Neural cell (in vitro differentiated cells): ENCODE results near the gene GFRA3. TPM values are rescaled to one million over a fixed set of nuclear protein-coding genes. Genes with fewer than 3 reads are reported as not detected.
"Not testable (repeated sequence)": the region's sequence is repeated elsewhere in the genome, so short reads cannot be mapped to it uniquely, and the experiment has no call there.

Experiments used
- H2AFZ ChIP-seq: fragments of 200-600, 300-800 bp; sonication (generic), shearing (Covaris generic); 2 replicates; pipeline ENCODE4 v1.6.0; 2014; ENCODE audit warnings: low read depth, mild to moderate bottlenecking, antibody characterized with exemption, low read length, moderate library complexity
- H3F3A ChIP-seq: fragments of 200-600 bp; shearing (Covaris generic); 2 replicates; pipeline ENCODE4 v1.6.1; 2016; ENCODE audit warnings: mild to moderate bottlenecking, moderate library complexity, mixed read lengths, antibody characterized with exemption, low read length; ENCODE audit not compliant: insufficient read depth, poor library complexity, severe bottlenecking
- H3K27ac ChIP-seq: fragments of 200-600, 300-800 bp; sonication (generic), shearing (Covaris generic); 2 replicates; pipeline ENCODE4 v1.5.1; 2014; ENCODE audit warnings: mild to moderate bottlenecking, low read length, moderate library complexity
- H3K27me3 ChIP-seq: fragments of 300-800, 200-600 bp; sonication (generic), shearing (Covaris generic); 2 replicates; pipeline ENCODE4 v1.6.0; 2014; ENCODE audit warnings: mild to moderate bottlenecking, low read depth, low read length, moderate library complexity; ENCODE audit not compliant: insufficient read depth
- H3K36me3 ChIP-seq: fragments of 300-800, 200-600 bp; sonication (generic), shearing (Covaris generic); 2 replicates; pipeline ENCODE4 v1.5.1; 2014; ENCODE audit warnings: mild to moderate bottlenecking, antibody characterized with exemption, low read length, moderate library complexity; ENCODE audit not compliant: insufficient read depth
- H3K4me2 ChIP-seq: fragments of 300-800, 200-600 bp; sonication (generic), shearing (Covaris generic); 2 replicates; pipeline ENCODE4 v1.6.0; 2014; ENCODE audit warnings: mild to moderate bottlenecking, low read length
- H3K4me3 ChIP-seq: fragments of 300-800, 200-600 bp; sonication (generic), shearing (Covaris generic); 2 replicates; pipeline ENCODE4 v1.5.1; 2014; ENCODE audit warnings: mild to moderate bottlenecking, low read length, moderate library complexity
- H3K79me2 ChIP-seq: fragments of 200-600 bp; shearing (Covaris generic); replicated peaks from 2 replicates; pipeline ENCODE4 v1.6.0; 2014; ENCODE audit warnings: mild to moderate bottlenecking, low read length, moderate library complexity; ENCODE audit not compliant: insufficient read depth
- H3K9ac ChIP-seq: fragments of 300-800, 200-600 bp; sonication (generic), shearing (Covaris generic); 2 replicates; pipeline ENCODE4 v1.6.1; 2016; ENCODE audit warnings: mild to moderate bottlenecking, low read length, mixed read lengths
- H3K9me2 ChIP-seq: fragments of 200-600 bp; shearing (Covaris generic); 2 replicates; pipeline ENCODE4 v1.6.1; 2016; ENCODE audit warnings: mild to moderate bottlenecking, low read length, mixed read lengths; ENCODE audit not compliant: insufficient read depth
- H3K9me3 ChIP-seq: fragments of 200-600, 300-800 bp; sonication (generic), shearing (Covaris generic); 2 replicates; pipeline ENCODE4 v1.6.1; 2016; ENCODE audit warnings: mild to moderate bottlenecking, mixed run types, low read length, moderate library complexity, mixed read lengths
- H4K20me1 ChIP-seq: fragments of 200-600 bp; shearing (Covaris generic); 2 replicates; pipeline ENCODE4 v1.6.1; 2016; ENCODE audit warnings: mild to moderate bottlenecking, mixed run types; ENCODE audit not compliant: insufficient read depth
- EP300 ChIP-seq: fragments of 450-650 bp; conservative IDR thresholded peaks from 2 replicates; pipeline ENCODE4 v1.6.1; 2014; ENCODE audit warnings: antibody characterized with exemption, mild to moderate bottlenecking, moderate library complexity; ENCODE audit not compliant: poor library complexity, severe bottlenecking
- polyA minus RNA-seq: library from RNA; depleted of rRNA, polyadenylated mRNA; stranded (reverse); fragments of >200 nt; gene quantifications from 2 replicates; pipeline ENCODE4 v1.2.3, GENCODE V29; 2014
- polyA plus RNA-seq: library from polyadenylated mRNA; depleted of rRNA; stranded (reverse); fragments of >200 nt; gene quantifications from 2 replicates; pipeline ENCODE4 v1.2.3, GENCODE V29; 2014
- TF ChIP-seq, protein P1 (sequence below): fragments of 450-650 bp; IDR thresholded peaks from 2 replicates; pipeline ENCODE4 v1.5.1; 2014; ENCODE audit warnings: antibody characterized with exemption, mild to moderate bottlenecking, moderate library complexity; ENCODE audit not compliant: poor library complexity, severe bottlenecking

The GFRA3 gene, protein sequence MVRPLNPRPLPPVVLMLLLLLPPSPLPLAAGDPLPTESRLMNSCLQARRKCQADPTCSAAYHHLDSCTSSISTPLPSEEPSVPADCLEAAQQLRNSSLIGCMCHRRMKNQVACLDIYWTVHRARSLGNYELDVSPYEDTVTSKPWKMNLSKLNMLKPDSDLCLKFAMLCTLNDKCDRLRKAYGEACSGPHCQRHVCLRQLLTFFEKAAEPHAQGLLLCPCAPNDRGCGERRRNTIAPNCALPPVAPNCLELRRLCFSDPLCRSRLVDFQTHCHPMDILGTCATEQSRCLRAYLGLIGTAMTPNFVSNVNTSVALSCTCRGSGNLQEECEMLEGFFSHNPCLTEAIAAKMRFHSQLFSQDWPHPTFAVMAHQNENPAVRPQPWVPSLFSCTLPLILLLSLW
- polyA plus RNA-seq (not detected in 2 replicates), polyA minus RNA-seq (not detected in 2 replicates)

DNA sequence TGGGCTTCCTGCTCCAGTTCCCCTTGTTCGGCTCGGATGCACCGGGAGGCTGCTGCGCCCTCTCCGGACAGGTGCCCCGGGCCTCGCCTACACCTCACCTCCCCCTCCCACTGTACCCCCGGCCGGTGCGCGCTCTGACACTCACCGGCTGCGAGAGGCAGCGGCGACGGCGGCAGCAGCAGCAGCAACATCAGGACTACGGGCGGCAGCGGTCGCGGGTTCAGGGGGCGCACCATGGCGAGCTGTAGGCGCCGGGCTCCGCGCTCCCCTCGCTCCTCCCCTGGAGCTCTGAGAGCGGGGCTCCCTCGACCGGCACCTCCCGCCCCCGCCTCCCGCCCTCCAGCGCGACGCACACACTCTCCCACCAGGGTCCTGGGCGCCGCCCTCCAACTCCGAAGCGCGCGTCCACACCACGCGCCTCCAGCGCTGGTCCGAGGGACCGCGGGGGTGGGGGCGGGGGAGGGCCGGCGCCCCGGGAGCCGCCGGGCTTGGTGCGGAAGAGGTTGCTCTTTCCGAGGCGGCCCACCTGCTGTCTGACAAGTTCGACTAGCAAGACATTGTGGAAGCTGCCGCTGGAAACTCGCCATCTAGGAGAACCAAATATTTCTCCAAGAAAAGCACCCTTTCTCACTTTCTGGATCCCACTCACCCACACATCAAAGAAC, at the start of gene GFRA3:
GFRA3 (minus strand) TSS at position 433 of the 665 bp plus-strand sequence; CDS start at position 236, 197 bp downstream.
- peak within 1 kb of the TSS; percentile 38 for H3K9ac ChIP-seq

DNA sequence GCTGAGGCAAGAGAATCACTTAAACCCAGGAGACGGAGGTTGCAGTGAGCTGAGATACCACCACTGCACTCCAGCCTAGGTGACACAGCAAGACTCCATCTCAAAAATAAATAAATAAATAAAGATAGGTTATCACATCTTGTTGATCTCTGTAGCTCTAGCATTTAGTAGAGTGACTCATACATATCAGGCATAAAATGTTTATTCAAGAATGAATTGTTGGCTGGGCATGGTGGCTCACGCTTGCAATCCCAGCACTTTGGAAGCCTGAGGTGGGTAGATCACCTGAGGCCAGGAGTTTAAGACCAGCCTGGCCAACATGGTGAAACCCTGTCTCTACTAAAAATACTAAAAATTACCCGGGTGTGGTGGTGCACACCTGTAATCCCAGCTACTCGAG, 43.8 kb upstream of the GFRA3 start:
- not testable (repeated sequence) for H3K9me3 ChIP-seq, H3K27ac ChIP-seq, H3K9me2 ChIP-seq, H3F3A ChIP-seq, H3K4me3 ChIP-seq, H3K9ac ChIP-seq, H3K4me2 ChIP-seq, H4K20me1 ChIP-seq, H3K36me3 ChIP-seq, H2AFZ ChIP-seq, H3K79me2 ChIP-seq, H3K27me3 ChIP-seq

More for the DNA sequence above, at the start of gene GFRA3:
- TF ChIP-seq, protein P1, sequence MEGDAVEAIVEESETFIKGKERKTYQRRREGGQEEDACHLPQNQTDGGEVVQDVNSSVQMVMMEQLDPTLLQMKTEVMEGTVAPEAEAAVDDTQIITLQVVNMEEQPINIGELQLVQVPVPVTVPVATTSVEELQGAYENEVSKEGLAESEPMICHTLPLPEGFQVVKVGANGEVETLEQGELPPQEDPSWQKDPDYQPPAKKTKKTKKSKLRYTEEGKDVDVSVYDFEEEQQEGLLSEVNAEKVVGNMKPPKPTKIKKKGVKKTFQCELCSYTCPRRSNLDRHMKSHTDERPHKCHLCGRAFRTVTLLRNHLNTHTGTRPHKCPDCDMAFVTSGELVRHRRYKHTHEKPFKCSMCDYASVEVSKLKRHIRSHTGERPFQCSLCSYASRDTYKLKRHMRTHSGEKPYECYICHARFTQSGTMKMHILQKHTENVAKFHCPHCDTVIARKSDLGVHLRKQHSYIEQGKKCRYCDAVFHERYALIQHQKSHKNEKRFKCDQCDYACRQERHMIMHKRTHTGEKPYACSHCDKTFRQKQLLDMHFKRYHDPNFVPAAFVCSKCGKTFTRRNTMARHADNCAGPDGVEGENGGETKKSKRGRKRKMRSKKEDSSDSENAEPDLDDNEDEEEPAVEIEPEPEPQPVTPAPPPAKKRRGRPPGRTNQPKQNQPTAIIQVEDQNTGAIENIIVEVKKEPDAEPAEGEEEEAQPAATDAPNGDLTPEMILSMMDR: peak; percentile 14
- TF ChIP-seq EP300: no peak
- Histone ChIP-seq H3K27me3 (peaks cover 22% of the 10 kb centered on the region), H3K27ac (no peak within 1 kb of the TSS), H3K9me2 (no peaks in the 10 kb centered on the region), H3K9me3 (no peaks in the 10 kb centered on the region), H2AFZ (no peak within 1 kb of the TSS), H4K20me1 (no peaks in the 10 kb centered on the region), H3F3A (no peaks in the 10 kb centered on the region), H3K4me3 (peak within 1 kb of the TSS; percentile 73), H3K79me2 (no peaks in the 10 kb centered on the region), H3K36me3 (no peaks in the 10 kb centered on the region), H3K4me2 (peak within 1 kb of the TSS; percentile 48)

DNA sequence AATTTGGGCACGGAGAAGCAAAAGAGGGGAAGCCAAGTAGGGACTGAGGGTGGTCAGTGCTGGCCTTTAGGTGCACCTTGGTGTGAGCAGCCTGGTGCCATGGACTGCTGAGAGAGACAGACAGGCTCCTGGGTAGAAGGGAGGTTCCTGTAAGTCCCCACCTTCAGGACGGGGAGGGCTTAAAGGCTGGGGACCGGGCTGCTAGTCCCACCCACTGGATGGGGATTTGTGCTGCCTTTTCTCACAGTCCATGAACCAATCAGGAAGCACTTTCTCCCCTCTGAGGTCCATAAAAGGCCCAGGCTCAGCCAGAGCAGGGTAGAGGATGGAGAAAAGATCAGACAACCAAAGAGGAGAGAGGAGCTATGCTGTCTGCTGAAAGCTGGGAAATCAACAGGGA, 41.9 kb upstream of the GFRA3 start:
- TF ChIP-seq, protein P1: no peak
- Histone ChIP-seq H3K27ac (no peak overlapping the region), H4K20me1 (no peaks in the 10 kb centered on the region), H3K79me2 (no peaks in the 10 kb centered on the region), H2AFZ (no peak overlapping the region), H3K36me3 (no peaks in the 10 kb centered on the region), H3K9ac (no peak overlapping the region), H3K27me3 (no peaks in the 10 kb centered on the region), H3K4me3 (no peak overlapping the region), H3K9me2 (no peaks in the 10 kb centered on the region), H3K4me2 (no peak overlapping the region), H3F3A (no peaks in the 10 kb centered on the region), H3K9me3 (no peaks in the 10 kb centered on the region)
